Testis (tissue), 2 donors: ENCODE results near the gene RGS6.

ENCODE experiments used
- POLR2A ChIP-seq: fragments of 450-650 bp; IDR thresholded peaks from one replicate; pipeline ENCODE4 v1.6.1; 2017; ENCODE audit warnings: antibody characterized with exemption, mild to moderate bottlenecking, moderate library complexity
- TF ChIP-seq, protein P1 (sequence below), 3 experiments: fragments of 450-650 bp in 2 of 3; fragments of 200-600 bp in 1 of 3; sonication (generic) in 1 of 3; IDR thresholded peaks; one replicate each; pipeline ENCODE4 v1.5.1; 2016 to 2019; ENCODE audit warnings: antibody characterized with exemption in 3 of 3, mild to moderate bottlenecking in 2 of 3, moderate library complexity in 1 of 3

DNA sequence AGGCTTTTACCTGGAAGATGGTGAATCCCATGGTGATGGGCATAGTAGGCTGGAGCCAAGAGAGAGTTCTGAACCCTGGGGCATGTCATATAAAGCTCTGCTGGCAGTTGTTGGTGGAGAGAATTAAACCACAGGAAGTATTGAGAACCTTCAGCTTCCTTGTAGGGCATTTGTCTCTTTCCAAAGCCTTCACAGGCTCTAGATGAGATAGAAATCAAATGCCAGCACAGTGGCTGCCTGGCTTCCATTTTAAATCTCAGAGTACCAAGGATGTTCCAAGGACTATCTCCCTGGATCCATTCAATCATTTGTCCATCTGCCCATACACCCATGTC is 592.0 kb downstream of the RGS6 start:
- TF ChIP-seq, protein P1, sequence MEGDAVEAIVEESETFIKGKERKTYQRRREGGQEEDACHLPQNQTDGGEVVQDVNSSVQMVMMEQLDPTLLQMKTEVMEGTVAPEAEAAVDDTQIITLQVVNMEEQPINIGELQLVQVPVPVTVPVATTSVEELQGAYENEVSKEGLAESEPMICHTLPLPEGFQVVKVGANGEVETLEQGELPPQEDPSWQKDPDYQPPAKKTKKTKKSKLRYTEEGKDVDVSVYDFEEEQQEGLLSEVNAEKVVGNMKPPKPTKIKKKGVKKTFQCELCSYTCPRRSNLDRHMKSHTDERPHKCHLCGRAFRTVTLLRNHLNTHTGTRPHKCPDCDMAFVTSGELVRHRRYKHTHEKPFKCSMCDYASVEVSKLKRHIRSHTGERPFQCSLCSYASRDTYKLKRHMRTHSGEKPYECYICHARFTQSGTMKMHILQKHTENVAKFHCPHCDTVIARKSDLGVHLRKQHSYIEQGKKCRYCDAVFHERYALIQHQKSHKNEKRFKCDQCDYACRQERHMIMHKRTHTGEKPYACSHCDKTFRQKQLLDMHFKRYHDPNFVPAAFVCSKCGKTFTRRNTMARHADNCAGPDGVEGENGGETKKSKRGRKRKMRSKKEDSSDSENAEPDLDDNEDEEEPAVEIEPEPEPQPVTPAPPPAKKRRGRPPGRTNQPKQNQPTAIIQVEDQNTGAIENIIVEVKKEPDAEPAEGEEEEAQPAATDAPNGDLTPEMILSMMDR (IDR thresholded peaks at IDR 0.05) = no peak
- TF ChIP-seq POLR2A = no peak
